HEK293 (cell line): ENCODE data around the gene KIAA1671.
A peak's percentile ranks its signal among the peaks of the same experiment; 100 is the strongest.

Source experiments
- CTCF ChIA-PET: fragments of 350-600 bp; formaldehyde crosslinking; extraction: SDS; loops from one replicate; lab custom pipeline; 2021; ENCODE audit warnings: antibody characterized with exemption; lab: Yijun Ruan, JAX
- POLR2A ChIA-PET: fragments of 300-600 bp; formaldehyde crosslinking; extraction: SDS; loops from one replicate; lab custom pipeline; 2020; ENCODE audit warnings: antibody characterized with exemption, inconsistent platforms; lab: Yijun Ruan, JAX
- H3K27ac ChIP-seq: fragments of 200-500 bp; sonication (Bioruptor generic); 2 replicates; pipeline ENCODE4 v1.5.1; 2014; ENCODE audit warnings: low read depth, low read length, control low read depth, inconsistent platforms; ENCODE audit errors: extremely low read depth
- H3K36me3 ChIP-seq, 2 experiments: fragments of 200-500 bp in 1 of 2; sonication (Bioruptor generic) in 1 of 2; 1 replicate in 1 of 2; 2 replicates in 1 of 2; pipeline ENCODE4 v1.5.1; 2014 to 2017; ENCODE audit warnings: inconsistent platforms in 2 of 2, low read length in 2 of 2; ENCODE audit not compliant: control insufficient read depth in 2 of 2, insufficient read depth in 1 of 2
- H3K4me1 ChIP-seq: fragments of 200-500 bp; sonication (Bioruptor generic); 2 replicates; pipeline ENCODE4 v1.5.1; 2014; ENCODE audit warnings: mild to moderate bottlenecking, low read length, inconsistent platforms; ENCODE audit not compliant: control insufficient read depth, insufficient read depth
- H3K4me3 ChIP-seq: 2 replicates; pipeline ENCODE4 v1.5.1; 2011; ENCODE audit warnings: low read depth, mild to moderate bottlenecking, control low read depth, low read length, moderate library complexity
- H3K9me3 ChIP-seq: fragments of 200-500 bp; sonication (Bioruptor generic); 2 replicates; pipeline ENCODE4 v1.5.1; 2014; ENCODE audit warnings: low read depth, low read length, inconsistent platforms; ENCODE audit not compliant: control insufficient read depth, insufficient read depth
- BCL6B ChIP-seq: fragments of 450-650 bp; formaldehyde crosslinking; IDR thresholded peaks from 2 replicates; pipeline ENCODE4 v1.5.1; 2017; ENCODE audit warnings: missing biosample characterization, missing genetic modification characterization
- CTCF ChIP-seq: fragments of 450-650 bp; formaldehyde crosslinking; IDR thresholded peaks from 2 replicates; pipeline ENCODE4 v1.5.1; 2016; ENCODE audit warnings: missing biosample characterization, missing genetic modification characterization
- HOXA7 ChIP-seq: sonication (generic); formaldehyde crosslinking; IDR thresholded peaks from 2 replicates; pipeline ENCODE4 v1.8.1; 2022; ENCODE audit warnings: missing genetic modification reagents, borderline replicate concordance
- KLF1 ChIP-seq: fragments of 450-650 bp; formaldehyde crosslinking; IDR thresholded peaks from 2 replicates; pipeline ENCODE4 v1.5.1; 2016; ENCODE audit warnings: missing biosample characterization, missing genetic modification characterization
- KLF7 ChIP-seq: fragments of 450-650 bp; formaldehyde crosslinking; IDR thresholded peaks from 2 replicates; pipeline ENCODE4 v1.5.1; 2016; ENCODE audit warnings: missing biosample characterization, missing genetic modification characterization, borderline replicate concordance
- PATZ1 ChIP-seq: fragments of 450-650 bp; formaldehyde crosslinking; IDR thresholded peaks from 2 replicates; pipeline ENCODE4 v1.5.1; 2016; ENCODE audit warnings: missing biosample characterization, missing genetic modification characterization
- PRDM10 ChIP-seq: fragments of 450-650 bp; formaldehyde crosslinking; IDR thresholded peaks from 2 replicates; pipeline ENCODE4 v1.5.1; 2016; ENCODE audit warnings: missing biosample characterization, missing genetic modification characterization
- SCRT1 ChIP-seq: fragments of 450-650 bp; formaldehyde crosslinking; IDR thresholded peaks from 2 replicates; pipeline ENCODE4 v1.5.1; 2016; ENCODE audit warnings: missing biosample characterization, missing genetic modification characterization, borderline replicate concordance
- SCRT2 ChIP-seq: fragments of 450-650 bp; formaldehyde crosslinking; IDR thresholded peaks from 2 replicates; pipeline ENCODE4 v1.5.1; 2016; ENCODE audit warnings: missing biosample characterization, missing genetic modification characterization
- ZBTB17 ChIP-seq: fragments of 450-650 bp; formaldehyde crosslinking; IDR thresholded peaks from 2 replicates; pipeline ENCODE4 v1.5.1; 2016; ENCODE audit warnings: missing biosample characterization, missing genetic modification characterization
- ZEB2 ChIP-seq: fragments of 450-650 bp; formaldehyde crosslinking; IDR thresholded peaks from 2 replicates; pipeline ENCODE4 v1.5.1; 2016; ENCODE audit warnings: missing biosample characterization, missing genetic modification characterization
- ZNF19 ChIP-seq: fragments of 450-650 bp; formaldehyde crosslinking; IDR thresholded peaks from 2 replicates; pipeline ENCODE4; 2016; ENCODE audit warnings: missing biosample characterization, missing genetic modification characterization, low read depth
- ZNF366 ChIP-seq: fragments of 450-650 bp; formaldehyde crosslinking; conservative IDR thresholded peaks from 2 replicates; pipeline ENCODE4 v1.5.1; 2016; ENCODE audit warnings: missing biosample characterization, missing genetic modification characterization
- ZNF654 ChIP-seq: fragments of 450-650 bp; formaldehyde crosslinking; IDR thresholded peaks from 2 replicates; pipeline ENCODE4 v1.5.1; 2016; ENCODE audit warnings: low read depth, missing biosample characterization, missing genetic modification characterization
- ZNF830 ChIP-seq: fragments of 450-650 bp; IDR thresholded peaks from 2 replicates; pipeline ENCODE4 v1.5.0; 2018; ENCODE audit warnings: missing biosample characterization, missing genetic modification characterization, low read depth, mild to moderate bottlenecking, moderate library complexity
- TF ChIP-seq, protein P1 (sequence below): fragments of 450-650 bp; formaldehyde crosslinking; IDR thresholded peaks from 2 replicates; pipeline ENCODE4 v1.5.1; 2016; ENCODE audit warnings: missing biosample characterization, missing genetic modification characterization
- TF ChIP-seq, protein P2 (sequence below): fragments of 450-650 bp; formaldehyde crosslinking; IDR thresholded peaks from 2 replicates; pipeline ENCODE4 v1.5.1; 2017; ENCODE audit warnings: missing biosample characterization, missing genetic modification characterization

KIAA1671 gene

DNA sequence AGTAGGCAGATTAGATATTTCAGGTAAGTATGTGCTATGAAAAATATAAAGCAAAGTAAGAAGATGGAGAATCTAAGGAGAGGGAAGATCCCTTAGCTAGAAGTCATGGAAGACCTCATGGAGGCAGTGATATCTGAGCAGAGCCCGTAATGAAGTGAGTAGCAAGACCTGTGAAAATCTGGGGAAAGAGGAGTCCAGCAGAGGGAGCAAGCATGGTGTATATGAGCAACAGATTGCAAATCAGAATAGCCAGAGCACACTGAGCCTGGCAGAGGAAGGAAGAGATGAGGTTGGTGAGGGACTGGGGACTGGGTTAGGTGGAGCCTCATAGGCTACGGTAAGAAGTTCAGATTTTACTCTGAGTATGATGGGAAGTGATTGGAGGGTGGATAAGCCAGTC lies 15.4 kb upstream of the KIAA1671 start:
- Histone ChIP-seq H3K4me3 (no peak overlapping the region), H3K27ac (no peak overlapping the region), H3K36me3 (no peaks in the 10 kb centered on the region), H3K4me1 (no peaks in the 10 kb centered on the region), H3K9me3 (no peaks in the 10 kb centered on the region)
- ChIA-PET POLR2A (interaction anchor here (0.9 kb wide), 1 partner anchor 120 kb away, joined by 4 read pairs; no protein-coding TSS in a partner anchor), CTCF (interaction anchor here (0.6 to 7.7 kb wide), 14 partner anchors 10 to 622 kb away, joined by 3 to 300 read pairs (median 8); partner anchors contain the start of genes KIAA1671 and LHFPL7)
- TF ChIP-seq ZEB2 = no peak
- TF ChIP-seq SCRT2 (tag by site-specific recombination) = peak; percentile 91
- TF ChIP-seq CTCF (tag by site-specific recombination) = peak; percentile 67
- TF ChIP-seq, protein P1, sequence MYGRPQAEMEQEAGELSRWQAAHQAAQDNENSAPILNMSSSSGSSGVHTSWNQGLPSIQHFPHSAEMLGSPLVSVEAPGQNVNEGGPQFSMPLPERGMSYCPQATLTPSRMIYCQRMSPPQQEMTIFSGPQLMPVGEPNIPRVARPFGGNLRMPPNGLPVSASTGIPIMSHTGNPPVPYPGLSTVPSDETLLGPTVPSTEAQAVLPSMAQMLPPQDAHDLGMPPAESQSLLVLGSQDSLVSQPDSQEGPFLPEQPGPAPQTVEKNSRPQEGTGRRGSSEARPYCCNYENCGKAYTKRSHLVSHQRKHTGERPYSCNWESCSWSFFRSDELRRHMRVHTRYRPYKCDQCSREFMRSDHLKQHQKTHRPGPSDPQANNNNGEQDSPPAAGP (tag by site-specific recombination) = no peak
- TF ChIP-seq KLF1 (tag by site-specific recombination) = no peak
- TF ChIP-seq ZNF830 = no peak
- TF ChIP-seq BCL6B = no peak
- TF ChIP-seq, protein P2, sequence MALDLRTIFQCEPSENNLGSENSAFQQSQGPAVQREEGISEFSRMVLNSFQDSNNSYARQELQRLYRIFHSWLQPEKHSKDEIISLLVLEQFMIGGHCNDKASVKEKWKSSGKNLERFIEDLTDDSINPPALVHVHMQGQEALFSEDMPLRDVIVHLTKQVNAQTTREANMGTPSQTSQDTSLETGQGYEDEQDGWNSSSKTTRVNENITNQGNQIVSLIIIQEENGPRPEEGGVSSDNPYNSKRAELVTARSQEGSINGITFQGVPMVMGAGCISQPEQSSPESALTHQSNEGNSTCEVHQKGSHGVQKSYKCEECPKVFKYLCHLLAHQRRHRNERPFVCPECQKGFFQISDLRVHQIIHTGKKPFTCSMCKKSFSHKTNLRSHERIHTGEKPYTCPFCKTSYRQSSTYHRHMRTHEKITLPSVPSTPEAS (tag by site-specific recombination) = no peak
- TF ChIP-seq PRDM10 = no peak
- no peak for TF ChIP-seq PATZ1 (tag by site-specific recombination)
- peak; percentile 54 for TF ChIP-seq ZNF654
- TF ChIP-seq KLF7 (tag by site-specific recombination) = no peak
- TF ChIP-seq ZNF19 = no peak
- TF ChIP-seq ZNF366 (tag by site-specific recombination) = no peak
- peak; percentile 81; the same call in 1 of the 2 replicates for TF ChIP-seq SCRT1 (tag by site-specific recombination)
- no peak for TF ChIP-seq HOXA7 (CRISPR knock-in tag)
- TF ChIP-seq ZBTB17 (tag by site-specific recombination) = peak; percentile 54; the same call in 1 of the 2 replicates
